GM19035 (cell line): ENCODE measurements around the gene SMIM1.
A peak's percentile ranks its signal among the peaks of the same experiment; 100 is the strongest.
"Not testable (repeated sequence)": the region's sequence is repeated elsewhere in the genome, so short reads cannot be mapped to it uniquely, and the experiment has no call there.

Source experiments
- ATAC-seq: cut with Tn5 transposase; IDR thresholded peaks from one replicate; pipeline ENCODE4 v1.9.1; 2021; ENCODE audit not compliant: unreplicated experiment

The SMIM1 gene

DNA sequence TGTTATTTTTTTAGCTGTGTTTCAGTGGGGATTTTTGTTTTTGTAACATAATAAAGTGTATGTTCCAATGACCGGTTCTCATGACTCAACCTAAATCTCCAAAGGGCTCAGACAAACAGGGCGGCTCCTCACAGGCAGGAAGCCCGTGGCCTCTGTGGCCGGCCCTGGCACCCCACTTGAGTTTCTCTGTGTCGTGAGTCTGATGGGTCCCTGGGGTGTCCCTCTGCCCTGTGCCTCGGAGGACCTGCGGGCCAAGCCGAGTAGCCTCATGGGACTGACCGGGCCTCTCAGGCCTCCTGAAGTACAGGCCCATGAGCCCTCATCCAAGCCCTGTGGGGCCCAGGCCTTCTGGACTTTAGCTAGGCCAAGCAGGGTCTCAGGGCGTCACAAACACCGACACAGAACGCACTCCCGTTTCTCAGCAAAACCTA, 36.4 kb upstream of the SMIM1 start:
- ATAC-seq: no peak

DNA sequence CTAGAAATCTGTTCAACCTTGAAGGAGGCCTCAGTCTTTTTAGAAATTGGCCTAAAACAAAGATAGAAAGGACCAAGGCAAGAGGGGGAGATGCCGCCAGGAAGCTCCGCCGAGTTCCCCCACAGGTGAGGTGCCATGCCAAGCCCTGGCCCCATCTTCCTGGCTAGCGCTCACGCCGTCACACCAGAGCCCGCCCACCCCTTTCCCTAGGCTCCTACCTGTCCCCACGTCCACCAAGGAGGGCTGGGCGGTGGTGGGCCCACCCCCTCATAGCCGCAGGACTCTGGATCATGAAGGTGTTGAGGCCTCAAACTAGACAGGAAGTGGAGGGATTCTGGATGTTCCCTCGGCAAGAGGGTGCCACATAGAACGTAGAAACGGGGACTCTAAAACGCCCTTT, 35.8 kb upstream of the SMIM1 start:
- ATAC-seq: no peak

- ATAC-seq: no peak
These were observed 33.6 kb upstream of the SMIM1 start for GRCh38 chr1:3738943-3739342.

- ATAC-seq: no peak
These were observed 32.5 kb upstream of the SMIM1 start for GRCh38 chr1:3740042-3740441.

DNA sequence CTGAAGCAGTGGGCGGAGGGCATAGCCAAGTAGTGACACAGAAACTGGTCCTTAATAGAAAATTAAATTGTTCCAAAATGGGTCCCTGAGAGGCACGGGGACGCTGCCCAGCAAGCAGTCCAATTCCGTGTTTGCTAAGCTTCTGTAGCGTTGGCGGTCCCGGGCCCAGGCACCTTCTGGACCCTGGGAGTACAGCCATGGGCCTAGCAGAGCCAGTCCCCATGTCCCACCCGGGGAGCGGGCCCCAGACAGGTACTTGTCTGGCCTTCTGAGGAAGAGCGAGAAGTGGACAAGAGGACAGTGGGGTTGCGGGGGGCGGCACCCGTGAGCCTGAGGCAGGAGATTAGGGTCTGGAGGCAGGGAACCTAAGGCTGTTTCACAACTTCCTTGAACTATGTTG, 31.8 kb upstream of the SMIM1 start:
- no peak for ATAC-seq

- ATAC-seq: no peak
These were observed 30.7 kb upstream of the SMIM1 start for GRCh38 chr1:3741566-3742438.

DNA sequence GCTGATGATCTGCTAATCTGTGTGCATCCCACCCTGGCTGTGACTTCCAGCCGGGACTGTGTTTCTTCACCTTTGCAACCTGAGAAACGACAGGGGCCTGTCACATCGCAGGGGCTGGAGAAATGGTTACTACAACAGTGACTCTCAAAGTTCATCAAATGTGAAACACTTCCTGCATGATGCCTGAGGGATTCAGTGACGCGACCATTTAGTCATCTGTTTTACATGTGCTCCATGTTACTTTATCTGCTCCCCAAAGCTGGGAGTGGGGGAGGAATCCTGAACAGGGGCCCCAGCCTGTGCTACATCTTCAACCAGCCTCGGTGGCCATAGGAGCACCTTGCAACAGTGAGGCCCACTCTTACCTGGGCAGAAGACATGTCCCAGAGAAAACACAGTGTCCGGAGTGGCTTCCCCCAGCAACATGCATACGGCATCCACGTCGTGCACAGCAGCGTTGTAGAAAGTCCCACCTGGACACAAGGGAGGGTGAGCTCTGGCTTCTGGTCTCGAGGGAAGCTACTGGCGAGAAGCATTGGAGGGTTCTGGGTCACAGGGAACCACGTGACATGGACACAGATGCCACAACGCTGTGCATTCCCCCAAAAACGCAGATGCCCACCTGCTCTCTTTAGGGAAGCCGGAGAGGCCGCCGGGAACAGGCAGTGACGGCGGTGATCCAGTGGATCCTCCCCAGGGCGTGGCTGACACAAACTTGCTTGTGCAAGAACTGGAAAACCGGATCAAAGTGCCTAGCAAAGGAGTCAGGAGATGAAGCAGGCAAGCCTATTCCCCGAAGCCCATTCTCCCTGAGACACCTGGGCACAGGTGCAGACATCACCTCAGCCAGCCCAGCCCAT, 29.9 kb upstream of the SMIM1 start:
- no peak for ATAC-seq

- no peak for ATAC-seq
These were observed 29.1 kb upstream of the SMIM1 start for GRCh38 chr1:3743421-3743820.

GRCh38 chr1:3743826-3744225, 28.7 kb upstream of the SMIM1 start:
- no peak for ATAC-seq

GRCh38 chr1:3744646-3745045, 27.9 kb upstream of the SMIM1 start:
- ATAC-seq: no peak

DNA sequence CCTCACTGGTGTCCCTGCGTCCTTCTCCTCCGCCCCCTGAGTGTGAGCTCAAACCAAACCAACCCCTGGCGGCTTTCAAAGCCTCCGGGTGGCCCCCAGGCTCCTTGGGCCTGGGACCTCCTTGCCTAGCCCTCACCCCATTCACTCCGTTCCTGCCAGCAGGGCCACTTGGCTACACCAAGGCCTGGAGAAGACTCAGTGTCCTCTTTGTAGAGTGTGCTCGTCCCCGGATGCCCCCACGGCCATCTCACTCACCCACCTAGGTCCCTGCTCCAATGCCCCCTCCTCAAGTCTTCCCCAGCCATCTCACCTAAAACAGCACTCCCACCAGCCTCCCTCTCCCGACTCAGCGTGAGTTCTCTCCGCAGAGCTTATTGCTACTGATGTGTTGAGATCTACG, 27.5 kb upstream of the SMIM1 start:
- no peak for ATAC-seq

GRCh38 chr1:3745590-3746381, 26.8 kb upstream of the SMIM1 start:
- ATAC-seq: no peak

DNA sequence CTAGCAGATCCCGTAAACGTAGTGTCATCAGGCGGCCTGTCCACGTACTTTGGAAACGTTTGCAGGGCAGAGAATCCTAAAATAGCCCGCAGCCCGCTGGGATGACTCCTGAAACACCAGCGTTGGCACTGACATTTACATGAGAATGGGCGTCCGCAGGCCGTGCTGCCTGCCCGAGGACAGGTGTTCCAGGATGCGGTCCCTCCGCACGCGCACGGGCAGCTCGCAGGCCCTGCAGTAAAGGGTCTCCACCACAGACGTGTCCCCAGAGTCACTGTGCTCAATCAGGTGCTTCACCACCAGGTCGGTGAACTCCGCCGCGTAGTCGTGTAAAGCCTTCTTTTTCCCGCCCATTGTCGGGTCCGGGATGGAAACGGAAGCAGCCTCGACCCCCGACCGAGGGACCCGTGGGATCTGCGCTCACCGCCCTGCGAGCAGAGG, 26.1 kb upstream of the SMIM1 start:
- ATAC-seq: no peak

DNA sequence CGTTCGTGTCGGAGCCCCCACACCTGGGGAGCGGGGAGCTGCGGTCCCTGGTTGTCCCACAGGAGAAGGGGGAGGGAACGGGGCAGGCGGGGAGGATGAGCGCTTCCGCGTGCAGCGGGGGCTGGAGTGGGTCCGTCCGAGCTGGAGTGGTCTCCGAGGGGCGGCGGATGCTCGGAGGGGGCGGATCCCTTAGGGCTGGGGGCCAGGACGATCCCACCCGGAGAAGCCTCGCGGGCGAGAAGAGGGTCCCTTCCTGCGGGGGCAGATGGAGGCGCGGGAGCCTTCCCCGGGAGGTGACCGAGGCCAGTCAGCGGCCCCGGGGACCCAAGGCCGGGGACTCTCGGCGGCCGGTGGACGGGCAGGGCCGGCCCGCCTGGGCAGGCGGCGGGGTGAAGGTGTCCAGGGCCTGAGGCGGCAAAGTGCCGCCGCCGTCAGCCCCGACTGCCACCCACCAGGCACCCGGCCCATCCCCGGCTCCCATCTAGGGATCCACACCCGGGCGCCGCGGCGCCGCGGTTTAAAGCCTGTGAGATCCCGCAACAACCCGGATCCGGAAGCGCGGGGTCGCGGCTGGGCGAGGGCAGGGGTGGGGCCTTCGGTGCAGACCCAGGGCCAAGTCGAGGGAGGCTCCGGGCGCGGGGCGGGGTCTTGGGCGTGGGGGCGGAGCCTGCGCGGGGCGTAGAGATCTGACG, 25.6 kb upstream of the SMIM1 start:
- peak; percentile 75 for ATAC-seq

DNA sequence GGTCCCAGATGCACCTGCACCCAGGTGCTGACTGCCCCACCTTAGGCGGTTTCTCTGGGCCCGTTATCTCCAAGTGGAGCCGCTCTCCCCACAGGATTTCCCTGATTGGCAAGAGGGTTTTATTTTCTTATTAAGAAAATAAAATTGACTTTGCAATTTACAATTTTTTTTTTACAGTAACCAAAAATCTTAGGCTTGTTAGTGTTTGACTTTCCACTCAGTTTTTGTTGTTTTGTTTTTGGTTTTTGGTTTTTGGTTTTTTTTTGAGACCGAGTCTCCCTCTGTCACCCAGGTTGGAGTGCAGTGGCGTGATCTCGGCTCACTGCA, 25.1 kb upstream of the SMIM1 start:
- ATAC-seq: no peak

DNA sequence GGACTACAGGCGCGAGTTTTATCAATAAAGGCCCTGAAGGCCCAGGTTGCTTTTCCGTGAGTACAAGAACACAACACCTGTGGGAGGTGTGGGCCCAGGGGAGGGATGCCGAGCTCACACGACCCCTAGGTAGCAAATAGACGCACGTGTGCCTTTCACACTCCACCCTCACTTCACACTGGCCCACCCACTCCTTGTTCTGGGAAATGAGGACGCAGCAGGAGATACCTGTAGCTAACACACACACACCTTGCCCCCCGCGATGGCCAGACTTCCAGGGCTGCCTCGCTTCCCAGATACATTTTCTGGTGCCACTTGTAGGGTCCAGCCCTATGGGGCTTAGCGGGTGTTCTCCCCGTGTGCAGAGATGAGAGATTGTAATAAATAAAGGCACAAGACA, 24.6 kb upstream of the SMIM1 start:
- ATAC-seq: no peak

DNA sequence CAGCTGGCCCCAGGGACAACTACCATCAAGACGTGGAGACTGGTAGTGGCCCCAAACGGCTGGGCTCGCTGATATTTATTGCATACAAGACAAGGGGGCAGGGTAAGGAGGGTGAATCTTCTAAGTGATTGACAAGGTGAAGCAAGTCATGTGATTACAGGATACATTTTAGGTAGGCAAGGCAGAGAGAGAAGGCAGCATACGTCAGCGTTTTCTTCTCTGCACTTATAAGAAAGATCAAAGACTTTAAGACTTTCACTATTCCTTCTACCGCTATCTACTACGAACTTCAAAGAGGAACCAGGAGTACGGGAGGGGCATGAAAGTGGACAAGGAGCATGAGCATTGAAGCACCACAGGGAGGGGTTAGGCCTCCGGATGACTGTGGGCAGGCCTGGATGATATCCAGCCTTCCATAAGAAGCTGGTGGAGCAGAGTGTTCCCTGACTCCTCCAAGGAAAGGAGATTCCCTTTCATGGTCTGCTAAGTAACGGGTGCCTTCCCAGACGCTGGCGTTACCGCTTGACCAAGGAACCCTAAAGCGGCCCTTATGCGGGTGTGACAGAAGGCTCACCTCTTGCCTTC, 24.1 kb upstream of the SMIM1 start:
- ATAC-seq: not testable (repeated sequence)

GRCh38 chr1:3749512-3749911, 23.0 kb upstream of the SMIM1 start:
- ATAC-seq: no peak

GRCh38 chr1:3750741-3751140, 21.8 kb upstream of the SMIM1 start:
- ATAC-seq: no peak

DNA sequence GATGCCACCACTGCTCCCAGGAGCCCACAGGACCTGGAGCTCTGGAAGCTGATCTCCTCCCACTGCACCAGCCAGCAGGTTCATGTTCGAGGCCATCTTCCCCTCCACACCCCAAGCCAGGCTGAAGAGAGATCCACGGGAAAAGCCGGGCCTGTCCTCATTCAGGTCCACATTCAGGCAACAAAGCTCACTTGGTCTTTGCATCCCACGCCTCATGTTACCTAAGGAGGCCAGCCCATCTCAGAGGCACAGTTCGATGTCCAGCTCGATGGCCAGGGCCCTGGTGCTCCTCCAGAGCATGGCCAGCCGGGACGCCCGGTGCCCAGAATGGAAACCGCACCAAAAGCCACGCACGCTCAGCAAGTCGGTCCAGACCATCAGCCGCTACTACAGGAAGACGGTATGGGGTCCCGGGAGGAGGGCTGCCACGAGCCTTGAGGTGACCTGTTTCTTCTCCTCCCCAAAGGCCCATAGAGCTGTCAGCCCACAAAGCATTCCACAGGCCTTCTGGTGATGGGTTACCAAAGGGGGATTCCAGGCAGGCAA, 20.1 kb upstream of the SMIM1 start, which contains the start of gene CCDC27:
Gene CCDC27 (plus strand): TSS at position 51 of the 546 bp plus-strand sequence. CDS start 32 bp downstream, at position 83.
- no peak for ATAC-seq
